Panc1 (cell line): Measurements from ENCODE around the gene OR10T2. TPM values are rescaled to one million over a fixed set of nuclear protein-coding genes. Genes with fewer than 3 reads are reported as not detected.

Experiments
- ATAC-seq: fragments of 200-7000 bp; cut with Tn5 transposase; 2 replicates; pipeline ENCODE4 v1.9.1; 2020; ENCODE audit warnings: mild to moderate bottlenecking, moderate library complexity
- BruUV-seq: library from RNA; stranded (reverse); fragments of 400-500 nt; replicated peaks from 2 replicates; lab custom pipeline; 2021; lab: Mats Ljungman, UMichigan
- CTCF ChIA-PET: fragments of 300-600 bp; sonication (Branson Sonifier 250); formaldehyde crosslinking; loops from one replicate; lab custom pipeline; 2022; ENCODE audit warnings: antibody characterized with exemption; lab: Charles Lee
- POLR2A ChIA-PET: fragments of 300-600 bp; sonication (Branson Sonifier 250); formaldehyde crosslinking; loops from one replicate; lab custom pipeline; 2022; ENCODE audit warnings: antibody characterized with exemption; lab: Charles Lee
- DNase-seq: peaks from one replicate; pipeline ENCODE4 v3.0.0-alpha.2; 2010; ENCODE audit warnings: low read depth, low spot score
- H3K27ac ChIP-seq: 2 replicates; pipeline ENCODE4 v1.5.1; 2011; ENCODE audit warnings: mild to moderate bottlenecking, low read length, inconsistent platforms
- H3K27me3 ChIP-seq: fragments of 200-500 bp; sonication (Bioruptor generic); 2 replicates; pipeline ENCODE4 v1.6.0; 2014; ENCODE audit warnings: low read length, inconsistent platforms; ENCODE audit not compliant: control insufficient read depth, insufficient read depth
- H3K36me3 ChIP-seq: fragments of 200-500 bp; sonication (Bioruptor generic); 2 replicates; pipeline ENCODE4 v1.5.1; 2014; ENCODE audit warnings: inconsistent platforms, mild to moderate bottlenecking, low read length, moderate library complexity; ENCODE audit not compliant: control insufficient read depth, insufficient read depth
- H3K4me1 ChIP-seq: 2 replicates; pipeline ENCODE4 v1.5.1; 2011; ENCODE audit warnings: inconsistent platforms, mild to moderate bottlenecking, low read length, moderate library complexity; ENCODE audit not compliant: control insufficient read depth, insufficient read depth
- H3K4me3 ChIP-seq, 2 experiments: 2 replicates each; pipeline ENCODE4 v1.5.1; 2011 to 2012; ENCODE audit warnings: low read depth in 2 of 2, low read length in 2 of 2, mild to moderate bottlenecking in 2 of 2, inconsistent platforms in 1 of 2, moderate library complexity in 1 of 2
- H3K9me3 ChIP-seq: fragments of 200-500 bp; sonication (Bioruptor generic); 2 replicates; pipeline ENCODE4 v1.5.1; 2014; ENCODE audit warnings: low read depth, mild to moderate bottlenecking, inconsistent platforms, low read length, moderate library complexity; ENCODE audit not compliant: control insufficient read depth, insufficient read depth
- CTCF ChIP-seq: fragments of 450-650 bp; IDR thresholded peaks from 2 replicates; pipeline ENCODE4 v1.5.1; 2017; ENCODE audit warnings: mild to moderate bottlenecking
- POLR2AphosphoS5 ChIP-seq: IDR thresholded peaks from 2 replicates; pipeline ENCODE4 v1.6.1; 2012; ENCODE audit warnings: mild to moderate bottlenecking, low read depth, low read length, moderate library complexity
- REST ChIP-seq, 2 experiments: IDR thresholded peaks; 2 replicates each; pipeline ENCODE4 v1.6.1; 2011 to 2012; ENCODE audit warnings: low read depth in 2 of 2, control low read depth in 1 of 2, low read length in 1 of 2, mild to moderate bottlenecking in 1 of 2, moderate library complexity in 1 of 2; ENCODE audit not compliant: insufficient read depth in 1 of 2
- SIN3A ChIP-seq: IDR thresholded peaks from 2 replicates; pipeline ENCODE4 v1.6.1; 2012; ENCODE audit warnings: low read depth, mild to moderate bottlenecking, low read length, moderate library complexity, borderline replicate concordance; ENCODE audit not compliant: insufficient read depth
- TCF7L2 ChIP-seq: IDR thresholded peaks from 2 replicates; pipeline ENCODE4 v1.6.1; 2011; ENCODE audit warnings: mild to moderate bottlenecking, low read depth, low read length, inconsistent platforms
- in situ Hi-C: cut with HindIII; loops from 2 replicates; pipeline ENCODE4 v1.10.0; 2016; ENCODE audit warnings: low sequenced_read_pairs, low pct_unique_long_range_greater_than_20kb
- intact Hi-C: fragments of 100-400 bp; cut with micrococcal nuclease; formaldehyde crosslinking; loops from one replicate; pipeline ENCODE4 v1.10.0; 2022; ENCODE audit not compliant: unreplicated experiment
- total RNA-seq: library from RNA; stranded (reverse); gene quantifications from one replicate; pipeline ENCODE4 v1.2.1, GENCODE V29; 2021; ENCODE audit not compliant: unreplicated experiment

OR10T2 gene
- total RNA-seq, 1 experiment from 2014 or later = not detected

GRCh38 chr1:158400871-158401270, 1.6 kb upstream of the OR10T2 start:
- Histone ChIP-seq H3K36me3 (no peaks in the 10 kb centered on the region), H3K4me1 (no peaks in the 10 kb centered on the region), H3K27me3 (no peaks in the 10 kb centered on the region), H3K9me3 (no peaks in the 10 kb centered on the region), H3K4me3 (no peak overlapping the region), H3K27ac (no peak overlapping the region)
- CTCF ChIA-PET = no interaction called here
- in situ Hi-C loops (no loop called here), intact Hi-C loops (no loop called here)
- no peak for ATAC-seq
- DNase-seq = no peak
- no peak for TF ChIP-seq CTCF
- no peak for TF ChIP-seq TCF7L2
- no peak for TF ChIP-seq REST (IDR thresholded peaks at IDR 0.05; ENCODE audit: insufficient read depth in 1 of 2, low read depth in 2 of 2, low read length in 1 of 2)
- POLR2A ChIA-PET = no interaction called here
- no TSS peak for BruUV-seq

GRCh38 chr1:158396646-158397045, 2.6 kb downstream of the OR10T2 start:
- no peaks in the 10 kb centered on the region for H3K4me1 ChIP-seq
- no peak overlapping the region for H3K4me3 ChIP-seq
- H3K27ac ChIP-seq = no peak overlapping the region
- intact Hi-C loops = no loop called here
- in situ Hi-C loops = no loop called here
- no TSS peak for BruUV-seq
- TF ChIP-seq TCF7L2 (no peak), CTCF (no peak), REST (IDR thresholded peaks at IDR 0.05; ENCODE audit: insufficient read depth in 1 of 2, low read depth in 2 of 2, low read length in 1 of 2) (no peak), POLR2AphosphoS5 (no peak), SIN3A (no peak)
- no peak for DNase-seq
- CTCF ChIA-PET = no interaction called here
- H3K9me3 ChIP-seq = no peaks in the 10 kb centered on the region
- POLR2A ChIA-PET = no interaction called here
- H3K27me3 ChIP-seq = no peaks in the 10 kb centered on the region
- no peaks in the 10 kb centered on the region for H3K36me3 ChIP-seq
- no peak for ATAC-seq
